Measurements from ENCODE around the gene SYT2. TPM values are rescaled to one million over a fixed set of nuclear protein-coding genes. Genes with fewer than 3 reads are reported as not detected.
"Not testable (repeated sequence)": the region's sequence is repeated elsewhere in the genome, so short reads cannot be mapped to it uniquely, and the experiment has no call there.

The SYT2 gene
- total and polyA plus RNA-seq, 8 donors: under 0.01 to 0.03 (median 0.03) TPM; not detected in 4

DNA sequence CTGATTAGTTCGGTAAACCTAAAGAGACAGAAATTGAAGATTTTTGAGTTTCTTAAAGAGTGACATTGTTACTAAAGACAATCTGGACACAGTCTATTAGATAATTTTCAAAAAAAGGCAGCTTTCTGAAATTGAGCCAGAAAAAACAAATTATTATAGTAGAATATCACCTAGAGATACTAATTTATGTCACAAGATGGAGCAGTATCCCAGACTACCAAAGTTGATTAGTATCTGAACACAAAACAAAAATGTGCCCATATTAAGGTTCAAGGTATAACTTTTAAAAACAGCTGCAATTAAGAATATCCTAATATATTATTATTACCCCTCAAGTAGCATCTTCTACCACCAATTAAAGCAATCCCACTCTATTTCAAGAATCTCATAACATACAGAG lies 40.5 kb upstream of the SYT2 start:
- H3K4me1 ChIP-seq: no peaks in the 10 kb centered on the region
- no peak overlapping the region for H3K27ac ChIP-seq
- peaks cover 0 to 56% (median 12%) of the 10 kb centered on the region in 3 donors for H3K36me3 ChIP-seq
- intact Hi-C loops (cut with DNase I): no loop called here
- no peaks in the 10 kb centered on the region for H3K9me3 ChIP-seq
- WGBS, 2 donors: 77 to 86% methylated on average over 1 of the region's 1 CpG
- TF ChIP-seq, protein P1, sequence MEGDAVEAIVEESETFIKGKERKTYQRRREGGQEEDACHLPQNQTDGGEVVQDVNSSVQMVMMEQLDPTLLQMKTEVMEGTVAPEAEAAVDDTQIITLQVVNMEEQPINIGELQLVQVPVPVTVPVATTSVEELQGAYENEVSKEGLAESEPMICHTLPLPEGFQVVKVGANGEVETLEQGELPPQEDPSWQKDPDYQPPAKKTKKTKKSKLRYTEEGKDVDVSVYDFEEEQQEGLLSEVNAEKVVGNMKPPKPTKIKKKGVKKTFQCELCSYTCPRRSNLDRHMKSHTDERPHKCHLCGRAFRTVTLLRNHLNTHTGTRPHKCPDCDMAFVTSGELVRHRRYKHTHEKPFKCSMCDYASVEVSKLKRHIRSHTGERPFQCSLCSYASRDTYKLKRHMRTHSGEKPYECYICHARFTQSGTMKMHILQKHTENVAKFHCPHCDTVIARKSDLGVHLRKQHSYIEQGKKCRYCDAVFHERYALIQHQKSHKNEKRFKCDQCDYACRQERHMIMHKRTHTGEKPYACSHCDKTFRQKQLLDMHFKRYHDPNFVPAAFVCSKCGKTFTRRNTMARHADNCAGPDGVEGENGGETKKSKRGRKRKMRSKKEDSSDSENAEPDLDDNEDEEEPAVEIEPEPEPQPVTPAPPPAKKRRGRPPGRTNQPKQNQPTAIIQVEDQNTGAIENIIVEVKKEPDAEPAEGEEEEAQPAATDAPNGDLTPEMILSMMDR (IDR thresholded peaks at IDR 0.05): no peak
- no peaks in the 10 kb centered on the region for H3K27me3 ChIP-seq
- no peak for FAIRE-seq
- ATAC-seq: peak in 1 of 4 donors; percentile 36
- no peak overlapping the region for H3K4me3 ChIP-seq
- no peak for DNase-seq

DNA sequence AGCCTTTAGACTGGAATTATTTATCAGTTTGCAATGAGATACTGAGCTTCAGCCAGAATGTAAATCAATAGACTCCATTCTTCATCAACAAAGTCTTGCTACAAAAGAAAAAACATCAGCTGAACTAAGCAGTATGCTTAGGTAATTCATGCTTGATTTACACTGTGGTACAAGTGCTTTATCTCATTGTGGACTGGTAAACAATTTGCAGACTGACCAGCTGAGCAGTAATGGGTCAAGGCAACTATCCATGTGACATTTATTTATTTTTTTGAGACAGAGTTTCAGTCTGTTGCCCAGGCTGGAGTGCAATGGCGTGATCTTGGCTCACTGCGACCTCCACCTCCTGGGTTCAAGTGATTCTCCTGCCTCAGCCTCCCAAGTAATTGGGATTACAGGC lies 39.8 kb upstream of the SYT2 start:
- no peaks in the 10 kb centered on the region for H3K4me1 ChIP-seq
- DNase-seq (no peak), FAIRE-seq (no peak), ATAC-seq (peak in 2 of 4 donors; percentile 17 to 18)
- H3K27ac ChIP-seq: no peak overlapping the region
- H3K36me3 ChIP-seq: peaks cover 0 to 56% (median 11%) of the 10 kb centered on the region in 3 donors
- no peaks in the 10 kb centered on the region for H3K9me3 ChIP-seq
- H3K27me3 ChIP-seq: no peaks in the 10 kb centered on the region
- 83 to 93% methylated on average over 2 of the region's 2 CpGs for whole genome bisulfite sequencing, 2 donors
- H3K4me3 ChIP-seq: no peak overlapping the region
- intact Hi-C loops (cut with DNase I): no loop called here
- TF ChIP-seq, protein P1 (IDR thresholded peaks at IDR 0.05): no peak

DNA sequence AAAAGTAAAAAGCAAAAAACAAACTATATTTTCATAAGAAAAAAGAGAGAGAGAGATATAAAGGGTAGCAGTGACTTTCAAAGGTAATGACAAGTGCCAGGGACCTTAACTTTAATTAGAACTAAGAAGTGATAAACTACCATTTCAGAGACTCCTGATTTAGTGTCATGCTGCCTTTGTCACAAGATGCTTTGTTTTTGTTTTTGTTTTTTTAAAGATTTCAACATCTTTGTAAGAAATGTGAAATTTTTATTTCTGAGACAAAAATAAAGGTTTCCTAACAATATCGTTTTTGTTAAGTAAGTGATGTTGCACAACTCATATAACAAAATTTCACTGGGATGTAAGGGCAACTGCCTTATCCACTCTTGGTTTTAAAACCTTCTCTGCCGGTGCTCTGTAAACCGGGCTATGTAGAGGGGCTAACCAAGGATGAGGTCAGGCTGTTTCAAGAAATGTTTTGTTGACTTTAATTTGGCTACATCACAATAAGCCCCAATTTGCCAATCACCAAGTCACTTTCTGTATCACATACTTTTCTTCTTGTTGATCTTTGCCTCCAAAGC lies 35.2 kb upstream of the SYT2 start:
- no peak for FAIRE-seq
- WGBS, 2 donors: 91 to 94% methylated on average over 3 of the region's 3 CpGs
- TF ChIP-seq, protein P1 (IDR thresholded peaks at IDR 0.05): no peak
- no peak overlapping the region for H3K4me3 ChIP-seq
- no peaks in the 10 kb centered on the region for H3K9me3 ChIP-seq
- intact Hi-C loops (cut with DNase I): no loop called here
- no peaks in the 10 kb centered on the region for H3K27me3 ChIP-seq
- no peak for DNase-seq
- no peaks in the 10 kb centered on the region for H3K4me1 ChIP-seq
- ATAC-seq: no peak
- H3K36me3 ChIP-seq: peaks cover 0 to 60% (median 13%) of the 10 kb centered on the region in 3 donors
- no peak overlapping the region for H3K27ac ChIP-seq

DNA sequence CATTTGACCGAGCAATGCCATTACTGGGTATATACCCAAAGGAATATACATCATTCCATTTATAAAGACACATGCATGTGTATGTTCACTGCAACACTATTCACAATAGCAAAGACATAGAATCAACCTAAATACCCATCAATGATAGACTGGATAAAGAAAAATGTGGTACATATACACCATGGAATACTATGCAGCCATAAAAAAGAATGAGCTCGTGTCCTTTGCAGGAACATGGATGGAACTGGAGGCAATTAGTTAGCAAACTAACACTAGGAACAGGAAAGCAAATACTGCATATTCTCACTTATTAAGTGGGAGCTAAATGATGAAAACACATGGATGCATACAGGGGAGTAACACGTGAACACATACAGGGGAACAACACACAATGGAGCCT lies 34.5 kb upstream of the SYT2 start:
- H3K9me3 ChIP-seq; H3K27ac ChIP-seq; ATAC-seq; H3K4me3 ChIP-seq; H3K27me3 ChIP-seq; FAIRE-seq; intact Hi-C loops (cut with DNase I); H3K4me1 ChIP-seq; DNase-seq: not testable (repeated sequence)
- WGBS, 2 donors: 97 to 100% methylated on average over 3 of the region's 3 CpGs
- peaks cover 0 to 54% (median 13%) of the 10 kb centered on the region in 3 donors for H3K36me3 ChIP-seq

DNA sequence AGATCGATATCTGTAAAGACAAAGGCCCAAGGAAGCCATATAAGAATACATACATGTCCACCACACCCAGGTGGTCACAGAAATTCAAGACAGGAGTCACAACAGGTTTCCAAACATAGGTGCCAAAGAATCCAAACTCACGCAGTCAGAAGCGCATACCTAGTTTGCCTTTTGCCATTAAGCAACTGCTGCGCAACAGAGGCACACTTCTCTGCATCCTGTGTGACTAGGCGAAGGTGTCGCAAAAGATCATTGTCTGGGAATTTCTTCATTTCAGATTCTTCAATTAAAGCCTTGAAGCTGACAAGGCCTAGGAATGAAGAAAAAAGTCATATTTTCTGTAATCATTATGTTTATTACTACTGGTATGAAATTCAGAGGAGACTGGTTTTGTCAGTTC lies 32.2 kb upstream of the SYT2 start:
- Histone ChIP-seq H3K36me3 (peaks cover 0 to 38% (median 13%) of the 10 kb centered on the region in 3 donors), H3K4me1 (no peaks in the 10 kb centered on the region), H3K4me3 (no peak overlapping the region), H3K27me3 (no peaks in the 10 kb centered on the region), H3K9me3 (no peaks in the 10 kb centered on the region), H3K27ac (no peak overlapping the region)
- TF ChIP-seq, protein P1 (IDR thresholded peaks at IDR 0.05): no peak
- FAIRE-seq: no peak
- WGBS, 2 donors: 97% methylated on average over 6 of the region's 6 CpGs
- no peak for DNase-seq
- intact Hi-C loops (cut with DNase I): no loop called here
- no peak for ATAC-seq
